Keratinocyte (primary cell): ENCODE data around the gene BRIP1.

ENCODE experiments used
- CTCF ChIP-seq, 3 experiments: IDR thresholded peaks in 1 of 3; conservative IDR thresholded peaks in 1 of 3; optimal IDR thresholded peaks in 1 of 3; 2 replicates in 2 of 3; 3 replicates in 1 of 3; pipeline versions ENCODE3 to v1.5.1; 2011; ENCODE audit warnings: low read length in 3 of 3, mild to moderate bottlenecking in 3 of 3, moderate library complexity in 2 of 3, control low read depth in 1 of 3, inconsistent platforms in 1 of 3; ENCODE audit not compliant: insufficient read depth in 2 of 3; ENCODE audit errors: extremely low read depth in 1 of 3
- EZH2 ChIP-seq: IDR thresholded peaks from one replicate; pipeline ENCODE4 v1.6.1; 2012; ENCODE audit warnings: inconsistent platforms, mild to moderate bottlenecking, low read length, moderate library complexity

GRCh38 chr17:61816538-61816937 lies 46.8 kb downstream of the BRIP1 start:
- TF ChIP-seq CTCF (optimal IDR thresholded peaks at IDR 0.05 in 1 of 3, IDR thresholded peaks at IDR 0.05 in 1 of 3, conservative IDR thresholded peaks at IDR 0.05 in 1 of 3; ENCODE audit: extremely low read depth in 1 of 3, insufficient read depth in 2 of 3, low read length in 3 of 3): no peak
- no peak for TF ChIP-seq EZH2
